Left forelimb (tissue), 1 donor: ENCODE results near the gene STIM1.
"Not testable (repeated sequence)": the region's sequence is repeated elsewhere in the genome, so short reads cannot be mapped to it uniquely, and the experiment has no call there.

Experiments
- DNase-seq: peaks from one replicate; pipeline ENCODE4 v3.0.0-alpha.2; 2018; ENCODE audit warnings: low spot score

Gene STIM1

GRCh38 chr11:3885855-3886254 lies 30.4 kb downstream of the STIM1 start:
- no peak for DNase-seq

GRCh38 chr11:3886985-3887384 lies 31.5 kb downstream of the STIM1 start:
- no peak for DNase-seq

- DNase-seq, result no peak
These were observed 33.4 kb downstream of the STIM1 start for GRCh38 chr11:3888876-3889275.

- DNase-seq, result no peak
These were observed 34.5 kb downstream of the STIM1 start for GRCh38 chr11:3890014-3890413.

- no peak for DNase-seq
These were observed 35.3 kb downstream of the STIM1 start for GRCh38 chr11:3890806-3891205.

- DNase-seq, result no peak
These were observed 36.3 kb downstream of the STIM1 start for GRCh38 chr11:3891751-3892150.

GRCh38 chr11:3892156-3892555 lies 36.7 kb downstream of the STIM1 start:
- no peak for DNase-seq

- no peak for DNase-seq
These were observed 37.8 kb downstream of the STIM1 start for GRCh38 chr11:3893311-3893710.

GRCh38 chr11:3894128-3894731 lies 38.8 kb downstream of the STIM1 start:
- no peak for DNase-seq

GRCh38 chr11:3896644-3897043 lies 41.2 kb downstream of the STIM1 start:
- no peak for DNase-seq

GRCh38 chr11:3900230-3900629 lies 44.8 kb downstream of the STIM1 start:
- DNase-seq, result not testable (repeated sequence)

GRCh38 chr11:3901249-3902025 lies 46.0 kb downstream of the STIM1 start:
- DNase-seq, result no peak

GRCh38 chr11:3902441-3902840 lies 47.0 kb downstream of the STIM1 start:
- no peak for DNase-seq

GRCh38 chr11:3903207-3903896 lies 47.9 kb downstream of the STIM1 start:
- DNase-seq, result no peak

GRCh38 chr11:3904228-3904627 lies 48.8 kb downstream of the STIM1 start:
- no peak for DNase-seq

- DNase-seq, result no peak
These were observed 49.9 kb downstream of the STIM1 start for GRCh38 chr11:3905080-3905953.

GRCh38 chr11:3906166-3906565 lies 50.7 kb downstream of the STIM1 start:
- no peak for DNase-seq

GRCh38 chr11:3907590-3907989 lies 52.1 kb downstream of the STIM1 start:
- no peak for DNase-seq

- DNase-seq, result no peak
These were observed 54.4 kb downstream of the STIM1 start for GRCh38 chr11:3909901-3910300.

- no peak for DNase-seq
These were observed 56.5 kb downstream of the STIM1 start for GRCh38 chr11:3911908-3912505.

- DNase-seq, result no peak
These were observed 58.5 kb downstream of the STIM1 start for GRCh38 chr11:3913921-3914320.

GRCh38 chr11:3914805-3915204 lies 59.3 kb downstream of the STIM1 start:
- DNase-seq, result no peak
